Mesenchymal stem cell (in vitro differentiated cells and primary cell): ENCODE results near the gene MYCL.
A peak's percentile ranks its signal among the peaks of the same experiment; 100 is the strongest.

Source experiments
- DNase-seq: peaks from one replicate; pipeline ENCODE4 v3.0.0-alpha.2; 2013
- H2AFZ ChIP-seq: one replicate; pipeline ENCODE4 v1.6.1; 2013; ENCODE audit warnings: low read depth, mild to moderate bottlenecking, control low read depth, inconsistent platforms, low read length, moderate library complexity
- H2AK5ac ChIP-seq: 2 replicates; pipeline ENCODE4 v1.6.1; 2013; ENCODE audit warnings: low read length, moderate library complexity, mild to moderate bottlenecking, inconsistent platforms; ENCODE audit not compliant: severe bottlenecking
- H2BK120ac ChIP-seq: one replicate; pipeline ENCODE4 v1.6.1; 2013; ENCODE audit warnings: low read depth, mild to moderate bottlenecking, inconsistent platforms, low read length, moderate library complexity
- H2BK12ac ChIP-seq, 2 experiments: one replicate each; pipeline ENCODE4 v1.6.1; 2013; ENCODE audit warnings: inconsistent platforms in 2 of 2, low read length in 2 of 2, mild to moderate bottlenecking in 2 of 2, moderate library complexity in 2 of 2, control low read depth in 1 of 2
- H2BK15ac ChIP-seq: one replicate; pipeline ENCODE4 v1.6.1; 2013; ENCODE audit warnings: mild to moderate bottlenecking, low read depth, inconsistent platforms; ENCODE audit not compliant: poor library complexity, severe bottlenecking
- H2BK5ac ChIP-seq: 2 replicates; pipeline ENCODE4 v1.6.1; 2013; ENCODE audit warnings: low read depth, mild to moderate bottlenecking, low read length, control low read depth, inconsistent platforms; ENCODE audit not compliant: poor library complexity, severe bottlenecking
- H3K14ac ChIP-seq, 2 experiments: one replicate each; pipeline ENCODE4 v1.6.1; 2013; ENCODE audit warnings: inconsistent platforms in 2 of 2, low read length in 2 of 2, control low read depth in 1 of 2, mild to moderate bottlenecking in 1 of 2, moderate library complexity in 1 of 2
- H3K18ac ChIP-seq, 2 experiments: one replicate each; pipeline ENCODE4 v1.6.1; 2013; ENCODE audit warnings: inconsistent platforms in 2 of 2, low read length in 2 of 2, control low read depth in 1 of 2, low read depth in 1 of 2, mild to moderate bottlenecking in 1 of 2
- H3K23ac ChIP-seq, 2 experiments: one replicate each; pipeline ENCODE4 v1.6.1; 2013; ENCODE audit warnings: inconsistent platforms in 2 of 2, low read length in 2 of 2, mild to moderate bottlenecking in 2 of 2, moderate library complexity in 2 of 2, control low read depth in 1 of 2
- H3K27ac ChIP-seq: 2 replicates; pipeline ENCODE4 v1.5.1; 2013; ENCODE audit warnings: mild to moderate bottlenecking, moderate library complexity, low read length, control low read depth, inconsistent platforms; ENCODE audit not compliant: poor library complexity, severe bottlenecking
- H3K27me3 ChIP-seq, 2 experiments: 2 replicates each; pipeline versions ENCODE4 v1.6.1 to v1.7.0; 2013; ENCODE audit warnings: low read length in 2 of 2, mild to moderate bottlenecking in 2 of 2, moderate library complexity in 2 of 2, control low read depth in 1 of 2, inconsistent platforms in 1 of 2; ENCODE audit not compliant: control insufficient read depth in 1 of 2, insufficient read depth in 1 of 2
- H3K36me3 ChIP-seq, 2 experiments: 2 replicates each; pipeline versions ENCODE4 v1.6.1 to v1.7.0; 2013; ENCODE audit warnings: low read length in 2 of 2, control low read depth in 1 of 2, inconsistent platforms in 1 of 2, low read depth in 1 of 2, mild to moderate bottlenecking in 1 of 2; ENCODE audit not compliant: insufficient read depth in 2 of 2, control insufficient read depth in 1 of 2
- H3K4ac ChIP-seq, 2 experiments: one replicate each; pipeline ENCODE4 v1.6.1; 2013; ENCODE audit warnings: inconsistent platforms in 2 of 2, low read length in 2 of 2, mild to moderate bottlenecking in 2 of 2, moderate library complexity in 2 of 2, control low read depth in 1 of 2, low read depth in 1 of 2
- H3K4me1 ChIP-seq: 2 replicates; pipeline ENCODE4 v1.6.1; 2013; ENCODE audit warnings: low read depth, low read length, control low read depth; ENCODE audit not compliant: control insufficient read depth, insufficient read depth
- H3K4me2 ChIP-seq: 2 replicates; pipeline ENCODE4 v1.6.1; 2013; ENCODE audit warnings: low read length, mild to moderate bottlenecking, inconsistent platforms; ENCODE audit not compliant: poor library complexity, severe bottlenecking
- H3K4me3 ChIP-seq, 2 experiments: 2 replicates each; pipeline versions ENCODE4 v1.5.1 to v1.7.0; 2013; ENCODE audit warnings: low read length in 2 of 2, mild to moderate bottlenecking in 2 of 2, control low read depth in 1 of 2, low read depth in 1 of 2; ENCODE audit not compliant: insufficient read depth in 1 of 2
- H3K79me1 ChIP-seq: replicated peaks from 2 replicates; pipeline ENCODE4 v1.6.1; 2013; ENCODE audit warnings: mild to moderate bottlenecking, control low read depth, low read length, inconsistent platforms; ENCODE audit not compliant: poor library complexity, severe bottlenecking
- H3K9ac ChIP-seq: 2 replicates; pipeline ENCODE4 v1.7.0; 2013; ENCODE audit warnings: mild to moderate bottlenecking, low read length, moderate library complexity
- H3K9me3 ChIP-seq: 2 replicates; pipeline ENCODE4 v1.7.0; 2013; ENCODE audit warnings: mild to moderate bottlenecking, low read length; ENCODE audit not compliant: control insufficient read depth
- H4K8ac ChIP-seq: one replicate; pipeline ENCODE4 v1.6.1; 2013; ENCODE audit warnings: inconsistent platforms, mild to moderate bottlenecking, low read length, moderate library complexity
- H4K91ac ChIP-seq: one replicate; pipeline ENCODE4 v1.6.1; 2013; ENCODE audit warnings: mild to moderate bottlenecking, low read length, inconsistent platforms
- WGBS: methylation state at CpG from one replicate; pipeline ENCODE4 v1.1.7; 2013; ENCODE audit warnings: mixed read lengths; 5-methylcytosine and 5-hydroxymethylcytosine counted together

Gene MYCL

GRCh38 chr1:39850606-39851216 lies 51.0 kb downstream of the MYCL start:
- Histone ChIP-seq H3K23ac (no peak overlapping the region), H2BK120ac (no peak overlapping the region), H2AFZ (no peak overlapping the region), H3K14ac (no peak overlapping the region), H3K79me1 (peaks cover 24% of the 10 kb centered on the region), H3K9me3 (no peaks in the 10 kb centered on the region), H4K8ac (no peak overlapping the region), H3K36me3 (peaks cover 6 to 75% of the 10 kb centered on the region in 2 experiments), H3K4me2 (no peak overlapping the region), H3K9ac (no peak overlapping the region), H3K27me3 (no peaks in the 10 kb centered on the region), H4K91ac (no peak overlapping the region), H2BK12ac (no peak overlapping the region), H3K4me1 (peaks cover 4% of the 10 kb centered on the region), H2AK5ac (no peak overlapping the region), H3K4ac (no peak overlapping the region), H3K27ac (no peak overlapping the region), H2BK15ac (no peak overlapping the region), H3K4me3 (no peak overlapping the region), H3K18ac (no peak overlapping the region), H2BK5ac (no peak overlapping the region)
- no peak for DNase-seq
- WGBS: 96% methylated on average over 2 of the region's 3 CpGs

- Histone ChIP-seq H4K8ac (no peak overlapping the region), H3K18ac (no peak overlapping the region), H3K9ac (no peak overlapping the region), H2AFZ (no peak overlapping the region), H3K27ac (no peak overlapping the region), H3K4me1 (peaks cover 11% of the 10 kb centered on the region), H2AK5ac (no peak overlapping the region), H3K79me1 (peaks cover 17% of the 10 kb centered on the region), H3K9me3 (no peaks in the 10 kb centered on the region), H2BK12ac (no peak overlapping the region), H2BK5ac (no peak overlapping the region), H3K27me3 (no peaks in the 10 kb centered on the region), H3K4me2 (no peak overlapping the region), H3K23ac (no peak overlapping the region), H3K4me3 (no peak overlapping the region), H3K36me3 (peaks cover 2 to 76% of the 10 kb centered on the region in 2 experiments), H2BK120ac (no peak overlapping the region), H4K91ac (no peak overlapping the region), H3K14ac (no peak overlapping the region), H3K4ac (no peak overlapping the region), H2BK15ac (no peak overlapping the region)
- 96% methylated on average over 1 of the region's 1 CpG for WGBS
- no peak for DNase-seq
These were observed 52.5 kb downstream of the MYCL start for GRCh38 chr1:39849203-39849602.

DNA sequence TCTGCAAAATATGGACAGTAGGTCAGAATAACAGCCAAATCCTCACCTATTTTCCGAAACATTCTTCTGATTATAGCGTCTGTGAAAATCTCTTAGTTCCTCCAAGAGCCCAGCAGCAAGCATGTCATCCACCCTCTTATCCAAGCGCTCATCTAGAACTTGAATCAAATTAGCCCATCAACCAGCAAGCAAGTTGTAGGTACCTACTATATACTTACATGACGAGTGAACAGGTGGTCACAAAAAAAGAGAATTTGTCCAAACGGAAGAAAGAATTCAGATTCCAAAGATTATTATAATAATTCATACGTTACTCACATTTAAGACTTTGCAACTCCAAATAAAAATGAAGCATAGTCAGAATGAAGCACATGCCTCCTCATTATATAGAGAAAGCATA lies 53.8 kb downstream of the MYCL start:
- H3K9me3 ChIP-seq: no peaks in the 10 kb centered on the region
- WGBS: 99% methylated on average over 6 of the region's 6 CpGs

DNA sequence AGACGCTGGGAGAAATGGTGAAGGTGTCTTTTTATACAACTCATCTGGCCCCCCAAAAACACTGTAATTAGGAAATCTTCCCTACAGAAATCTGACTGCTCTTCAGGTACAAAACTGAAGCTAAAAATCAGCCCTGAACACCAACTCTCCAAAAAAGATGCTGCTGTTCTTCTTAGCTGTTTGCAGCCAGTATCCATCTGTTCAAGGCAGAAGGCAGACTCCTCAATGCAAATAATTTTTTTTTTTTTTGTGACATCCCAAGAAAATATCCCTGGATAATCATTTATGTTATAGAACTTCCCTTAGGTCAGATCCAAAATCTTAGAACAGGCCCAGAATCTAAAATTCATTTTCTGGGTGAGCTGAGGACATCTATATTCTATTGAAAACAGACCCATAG lies 54.9 kb downstream of the MYCL start:
- DNase-seq: no peak
- H3K79me1 ChIP-seq: peaks cover 13% of the 10 kb centered on the region
- H3K27ac ChIP-seq: peak overlapping the region; percentile 55
- no peak overlapping the region for H3K14ac ChIP-seq
- H3K4me3 ChIP-seq: no peak overlapping the region
- no peak overlapping the region for H2BK15ac ChIP-seq
- H2AFZ ChIP-seq: no peak overlapping the region
- peaks cover 5 to 83% of the 10 kb centered on the region in 2 experiments for H3K36me3 ChIP-seq
- no peak overlapping the region for H2BK120ac ChIP-seq
- no peak overlapping the region for H2BK12ac ChIP-seq
- H3K9me3 ChIP-seq: no peaks in the 10 kb centered on the region
- no peak overlapping the region for H4K91ac ChIP-seq
- no peak overlapping the region for H2BK5ac ChIP-seq
- no peak overlapping the region for H3K18ac ChIP-seq
- H3K23ac ChIP-seq: no peak overlapping the region
- peak overlapping the region; percentile 5 for H3K9ac ChIP-seq
- WGBS: 100% methylated on average over 1 of the region's 1 CpG
- no peak overlapping the region for H3K4ac ChIP-seq
- H3K4me1 ChIP-seq: peaks cover 8% of the 10 kb centered on the region
- no peak overlapping the region for H4K8ac ChIP-seq
- no peaks in the 10 kb centered on the region for H3K27me3 ChIP-seq
- no peak overlapping the region for H2AK5ac ChIP-seq
- H3K4me2 ChIP-seq: no peak overlapping the region

More for the DNA sequence above, 53.8 kb downstream of the MYCL start:
- no peak overlapping the region for H3K23ac ChIP-seq
- no peak overlapping the region for H3K14ac ChIP-seq
- no peak overlapping the region for H3K4ac ChIP-seq
- H4K91ac ChIP-seq: no peak overlapping the region
- H3K4me2 ChIP-seq: no peak overlapping the region
- no peak overlapping the region for H2AFZ ChIP-seq
- no peak overlapping the region for H2BK120ac ChIP-seq
- no peak overlapping the region for H4K8ac ChIP-seq
- peaks cover 15% of the 10 kb centered on the region for H3K79me1 ChIP-seq
- H3K27me3 ChIP-seq: no peaks in the 10 kb centered on the region
- H2BK5ac ChIP-seq: no peak overlapping the region
- H2AK5ac ChIP-seq: no peak overlapping the region
- no peak overlapping the region for H2BK15ac ChIP-seq
- no peak overlapping the region for H3K27ac ChIP-seq
- H3K36me3 ChIP-seq: peaks cover 2 to 80% of the 10 kb centered on the region in 2 experiments
- H2BK12ac ChIP-seq: no peak overlapping the region
- H3K4me3 ChIP-seq: no peak overlapping the region
- H3K18ac ChIP-seq: no peak overlapping the region
- H3K4me1 ChIP-seq: peaks cover 11% of the 10 kb centered on the region
- DNase-seq: no peak
- H3K9ac ChIP-seq: no peak overlapping the region
